ENCODE measurements around the gene JAKMIP1. TPM values are rescaled to one million over a fixed set of nuclear protein-coding genes. Genes with fewer than 3 reads are reported as not detected.

The JAKMIP1 gene
- total RNA-seq, 1 experiment from 2014 or later, result not detected

- H3K4me3 Mint-ChIP-seq (ENCODE audit: unreplicated experiment), result no peak overlapping the region
- CTCF ChIA-PET, result interaction anchor here (1.1 to 4.5 kb wide), 2 partner anchors 11 to 28 kb away, joined by 3 to 28 read pairs; no protein-coding TSS in a partner anchor
- H3K4me1 Mint-ChIP-seq (ENCODE audit: insufficient read depth, unreplicated experiment), result no peaks in the 10 kb centered on the region
- POLR2A ChIA-PET, result no interaction called here
- no peaks in the 10 kb centered on the region for H3K27me3 Mint-ChIP-seq (ENCODE audit: insufficient read depth, unreplicated experiment)
- no peak overlapping the region for H3K27ac Mint-ChIP-seq (ENCODE audit: low read depth, unreplicated experiment)
- H3K9me3 Mint-ChIP-seq (ENCODE audit: unreplicated experiment), result peaks cover 6% of the 10 kb centered on the region
- H3K36me3 Mint-ChIP-seq (ENCODE audit: insufficient read depth, unreplicated experiment), result no peaks in the 10 kb centered on the region
- BruUV-seq (replicated peaks), result no TSS peak
- no peak for DNase-seq (ENCODE audit: unreplicated experiment)
- no peak for TF ChIP-seq CTCF (IDR thresholded peaks at IDR 0.05; ENCODE audit: unreplicated experiment)
- intact Hi-C loops (cut with micrococcal nuclease), result no loop called here
Measured at GRCh38 chr4:6239968-6240367, 39.6 kb upstream of the JAKMIP1 start.

GRCh38 chr4:6239486-6239885 is 39.1 kb upstream of the JAKMIP1 start:
- no TSS peak for BruUV-seq (replicated peaks)
- Mint-ChIP-seq H3K27me3 (ENCODE audit: insufficient read depth, unreplicated experiment) (no peaks in the 10 kb centered on the region), H3K4me3 (ENCODE audit: unreplicated experiment) (no peak overlapping the region), H3K4me1 (ENCODE audit: insufficient read depth, unreplicated experiment) (no peaks in the 10 kb centered on the region), H3K9me3 (ENCODE audit: unreplicated experiment) (peaks cover under 1% of the 10 kb centered on the region), H3K27ac (ENCODE audit: low read depth, unreplicated experiment) (no peak overlapping the region), H3K36me3 (ENCODE audit: insufficient read depth, unreplicated experiment) (no peaks in the 10 kb centered on the region)
- no peak for DNase-seq (ENCODE audit: unreplicated experiment)
- TF ChIP-seq CTCF (IDR thresholded peaks at IDR 0.05; ENCODE audit: unreplicated experiment), result no peak
- CTCF ChIA-PET, result interaction anchor here (1.1 to 4.5 kb wide), 3 partner anchors 11 to 88 kb away, joined by 3 to 28 read pairs (median 4); no protein-coding TSS in a partner anchor
- intact Hi-C loops (cut with micrococcal nuclease), result no loop called here
- POLR2A ChIA-PET, result no interaction called here

GRCh38 chr4:6236816-6237390 is 36.6 kb upstream of the JAKMIP1 start:
- Mint-ChIP-seq H3K36me3 (ENCODE audit: insufficient read depth, unreplicated experiment) (no peaks in the 10 kb centered on the region), H3K4me3 (ENCODE audit: unreplicated experiment) (no peak overlapping the region), H3K4me1 (ENCODE audit: insufficient read depth, unreplicated experiment) (no peaks in the 10 kb centered on the region), H3K27ac (ENCODE audit: low read depth, unreplicated experiment) (no peak overlapping the region), H3K9me3 (ENCODE audit: unreplicated experiment) (no peaks in the 10 kb centered on the region), H3K27me3 (ENCODE audit: insufficient read depth, unreplicated experiment) (no peaks in the 10 kb centered on the region)
- BruUV-seq (replicated peaks), result no TSS peak
- no peak for TF ChIP-seq CTCF (IDR thresholded peaks at IDR 0.05; ENCODE audit: unreplicated experiment)
- CTCF ChIA-PET, result interaction anchor here (0.6 to 1.1 kb wide), 2 partner anchors 14 to 94 kb away, joined by 3 to 5 read pairs; no protein-coding TSS in a partner anchor
- DNase-seq (ENCODE audit: unreplicated experiment), result no peak
- intact Hi-C loops (cut with micrococcal nuclease), result no loop called here
- POLR2A ChIA-PET, result no interaction called here

- Mint-ChIP-seq H3K4me1 (ENCODE audit: insufficient read depth, unreplicated experiment) (no peaks in the 10 kb centered on the region), H3K36me3 (ENCODE audit: insufficient read depth, unreplicated experiment) (no peaks in the 10 kb centered on the region), H3K9me3 (ENCODE audit: unreplicated experiment) (no peaks in the 10 kb centered on the region), H3K4me3 (ENCODE audit: unreplicated experiment) (no peak overlapping the region), H3K27me3 (ENCODE audit: insufficient read depth, unreplicated experiment) (no peaks in the 10 kb centered on the region), H3K27ac (ENCODE audit: low read depth, unreplicated experiment) (no peak overlapping the region)
- intact Hi-C loops (cut with micrococcal nuclease), result no loop called here
- no TSS peak for BruUV-seq (replicated peaks)
- TF ChIP-seq CTCF (IDR thresholded peaks at IDR 0.05; ENCODE audit: unreplicated experiment), result no peak
- no peak for DNase-seq (ENCODE audit: unreplicated experiment)
- CTCF ChIA-PET, result interaction anchor here (0.6 kb wide), 1 partner anchor 96 kb away, joined by 3 read pairs; no protein-coding TSS in a partner anchor
- POLR2A ChIA-PET, result no interaction called here
Measured at GRCh38 chr4:6235901-6236640, 35.7 kb upstream of the JAKMIP1 start.
